ENCODE measurements around the gene GLS2. TPM values are rescaled to one million over a fixed set of nuclear protein-coding genes. Genes with fewer than 3 reads are reported as not detected.
"Not testable (repeated sequence)": the region's sequence is repeated elsewhere in the genome, so short reads cannot be mapped to it uniquely, and the experiment has no call there.

The GLS2 gene
- total RNA-seq, 1 experiment from 2014 or later, result 4.8 TPM

- H3K27ac Mint-ChIP-seq (ENCODE audit: low read depth, unreplicated experiment); H3K36me3 Mint-ChIP-seq (ENCODE audit: insufficient read depth, unreplicated experiment); H3K4me3 Mint-ChIP-seq (ENCODE audit: unreplicated experiment); H3K9me3 Mint-ChIP-seq (ENCODE audit: unreplicated experiment); H3K27me3 Mint-ChIP-seq (ENCODE audit: insufficient read depth, unreplicated experiment); H3K4me1 Mint-ChIP-seq (ENCODE audit: insufficient read depth, unreplicated experiment); intact Hi-C loops (cut with micrococcal nuclease); BruUV-seq (replicated peaks): not testable (repeated sequence)
- peak; percentile 29 for DNase-seq (ENCODE audit: unreplicated experiment)
- CTCF ChIA-PET, result interaction anchor here (0.6 to 2.0 kb wide), 11 partner anchors 8 to 1050 kb away, joined by 3 to 13 read pairs (median 3); no protein-coding TSS in a partner anchor
- POLR2A ChIA-PET, result interaction anchor here (0.9 to 1.3 kb wide), 2 partner anchors 97 to 134 kb away, joined by 3 read pairs; no protein-coding TSS in a partner anchor
- TF ChIP-seq CTCF (IDR thresholded peaks at IDR 0.05; ENCODE audit: unreplicated experiment), result peak; percentile 31
Measured at GRCh38 chr12:56496704-56497103, 8.7 kb upstream of the GLS2 start.

GRCh38 chr12:56494481-56494880, 6.5 kb upstream of the GLS2 start:
- H3K9me3 Mint-ChIP-seq (ENCODE audit: unreplicated experiment); H3K4me1 Mint-ChIP-seq (ENCODE audit: insufficient read depth, unreplicated experiment); POLR2A ChIA-PET; BruUV-seq (replicated peaks); H3K36me3 Mint-ChIP-seq (ENCODE audit: insufficient read depth, unreplicated experiment); H3K27me3 Mint-ChIP-seq (ENCODE audit: insufficient read depth, unreplicated experiment); intact Hi-C loops (cut with micrococcal nuclease); CTCF ChIA-PET; DNase-seq (ENCODE audit: unreplicated experiment); H3K4me3 Mint-ChIP-seq (ENCODE audit: unreplicated experiment); H3K27ac Mint-ChIP-seq (ENCODE audit: low read depth, unreplicated experiment): not testable (repeated sequence)

- DNase-seq (ENCODE audit: unreplicated experiment); H3K27me3 Mint-ChIP-seq (ENCODE audit: insufficient read depth, unreplicated experiment); intact Hi-C loops (cut with micrococcal nuclease); CTCF ChIA-PET; H3K36me3 Mint-ChIP-seq (ENCODE audit: insufficient read depth, unreplicated experiment); BruUV-seq (replicated peaks); H3K4me1 Mint-ChIP-seq (ENCODE audit: insufficient read depth, unreplicated experiment); H3K27ac Mint-ChIP-seq (ENCODE audit: low read depth, unreplicated experiment); H3K4me3 Mint-ChIP-seq (ENCODE audit: unreplicated experiment); POLR2A ChIA-PET; H3K9me3 Mint-ChIP-seq (ENCODE audit: unreplicated experiment): not testable (repeated sequence)
Measured at GRCh38 chr12:56494106-56494415, 6.1 kb upstream of the GLS2 start.

- CTCF ChIA-PET; H3K27me3 Mint-ChIP-seq (ENCODE audit: insufficient read depth, unreplicated experiment); DNase-seq (ENCODE audit: unreplicated experiment); intact Hi-C loops (cut with micrococcal nuclease); BruUV-seq (replicated peaks); H3K4me3 Mint-ChIP-seq (ENCODE audit: unreplicated experiment); H3K27ac Mint-ChIP-seq (ENCODE audit: low read depth, unreplicated experiment); POLR2A ChIA-PET; H3K4me1 Mint-ChIP-seq (ENCODE audit: insufficient read depth, unreplicated experiment); H3K36me3 Mint-ChIP-seq (ENCODE audit: insufficient read depth, unreplicated experiment); H3K9me3 Mint-ChIP-seq (ENCODE audit: unreplicated experiment): not testable (repeated sequence)
Measured at GRCh38 chr12:56493409-56494105, 5.6 kb upstream of the GLS2 start.

- ChIA-PET POLR2A (interaction anchor here (0.6 to 1.6 kb wide), 4 partner anchors 21 to 298 kb away, joined by 3 to 4 read pairs (median 4); partner anchors contain the start of gene SPRYD4), CTCF (interaction anchor here (0.5 to 1.8 kb wide), 5 partner anchors 19 to 146 kb away, joined by 3 to 12 read pairs (median 4); no protein-coding TSS in a partner anchor)
- Mint-ChIP-seq H3K27me3 (ENCODE audit: insufficient read depth, unreplicated experiment) (no peaks in the 10 kb centered on the region), H3K9me3 (ENCODE audit: unreplicated experiment) (no peaks in the 10 kb centered on the region), H3K4me3 (ENCODE audit: unreplicated experiment) (no peak overlapping the region), H3K36me3 (ENCODE audit: insufficient read depth, unreplicated experiment) (no peaks in the 10 kb centered on the region), H3K4me1 (ENCODE audit: insufficient read depth, unreplicated experiment) (peaks cover 11% of the 10 kb centered on the region), H3K27ac (ENCODE audit: low read depth, unreplicated experiment) (no peak overlapping the region)
- intact Hi-C loops (cut with micrococcal nuclease), result no loop called here
- TF ChIP-seq CTCF (IDR thresholded peaks at IDR 0.05; ENCODE audit: unreplicated experiment), result no peak
- no peak for DNase-seq (ENCODE audit: unreplicated experiment)
- no TSS peak for BruUV-seq (replicated peaks)
Measured at GRCh38 chr12:56490360-56490759, 2.4 kb upstream of the GLS2 start.

Measured in MCF 10A (cell line).